Activated T-helper 9 cell treated with anti-CD3 and anti-CD28 coated beads, Interleukin-2, amount 50 U/mL, for 16 hours (primary cell): ENCODE measurements around the gene HMGA1.
"Not testable (repeated sequence)": the region's sequence is repeated elsewhere in the genome, so short reads cannot be mapped to it uniquely, and the experiment has no call there.

Source experiments
- DNase-seq: peaks from one replicate; pipeline ENCODE4 v3.0.0-alpha.2; 2020; ENCODE audit warnings: low read depth

The HMGA1 gene

GRCh38 chr6:34260576-34261267, 24.0 kb downstream of the HMGA1 start:
- no peak for DNase-seq

GRCh38 chr6:34263484-34263883, 26.8 kb downstream of the HMGA1 start:
- DNase-seq, result not testable (repeated sequence)

- no peak for DNase-seq
These were observed 31.1 kb downstream of the HMGA1 start for GRCh38 chr6:34267746-34268145.

- DNase-seq, result not testable (repeated sequence)
These were observed 32.5 kb downstream of the HMGA1 start for GRCh38 chr6:34269132-34269531.

- DNase-seq, result not testable (repeated sequence)
These were observed 33.1 kb downstream of the HMGA1 start for GRCh38 chr6:34269658-34270341.

- DNase-seq, result no peak
These were observed 35.6 kb downstream of the HMGA1 start for GRCh38 chr6:34272013-34272926.

DNA sequence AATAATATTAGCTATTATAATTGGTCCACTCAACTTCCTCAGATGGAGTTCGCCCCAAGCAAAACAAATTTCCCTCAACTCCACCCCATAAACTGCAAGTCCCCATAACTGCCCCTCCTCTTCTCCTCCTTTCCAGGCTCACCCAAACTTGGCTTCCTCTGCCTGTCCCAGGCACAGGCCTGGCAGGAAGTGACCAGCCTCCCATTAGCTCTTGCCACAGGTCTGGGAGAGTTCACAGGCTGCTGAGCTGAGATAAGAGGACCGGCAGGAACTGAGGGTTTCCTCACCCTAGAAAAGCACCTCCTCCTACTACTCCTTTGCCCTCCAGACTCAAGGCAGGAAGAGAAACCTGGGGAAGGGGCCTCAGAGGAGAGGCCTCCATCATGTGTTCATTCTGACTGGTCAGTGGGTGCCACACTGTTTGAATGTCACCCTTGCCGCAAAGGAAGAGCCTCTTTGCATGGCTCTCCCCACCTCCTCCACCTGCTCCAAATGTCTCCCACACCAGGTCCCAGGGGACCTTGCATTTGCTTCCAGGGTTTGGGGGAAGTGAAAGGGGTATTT, 36.7 kb downstream of the HMGA1 start:
- no peak for DNase-seq

DNA sequence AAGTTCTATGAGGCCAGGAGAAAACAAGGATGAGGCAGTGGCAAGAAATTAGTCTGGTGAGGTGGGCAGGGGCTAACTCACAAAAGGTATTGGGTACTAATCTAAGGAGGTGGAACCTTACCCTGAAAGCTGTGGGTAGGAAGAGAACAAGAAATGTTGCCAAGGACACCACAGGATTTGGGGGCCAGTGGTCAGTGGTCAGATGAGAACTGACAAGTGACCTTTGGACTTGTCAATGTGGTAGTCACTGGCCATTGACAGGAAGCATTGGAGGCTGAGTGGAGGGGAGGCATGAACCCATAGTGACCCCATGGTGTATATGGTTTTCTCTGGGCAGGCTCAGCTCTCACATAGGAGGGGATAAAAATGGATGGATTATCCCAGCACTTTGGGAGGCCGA, 37.5 kb downstream of the HMGA1 start:
- no peak for DNase-seq

- DNase-seq, result no peak
These were observed 38.6 kb downstream of the HMGA1 start for GRCh38 chr6:34275128-34275804.

- DNase-seq, result no peak
These were observed 39.5 kb downstream of the HMGA1 start for GRCh38 chr6:34276191-34276590.

DNA sequence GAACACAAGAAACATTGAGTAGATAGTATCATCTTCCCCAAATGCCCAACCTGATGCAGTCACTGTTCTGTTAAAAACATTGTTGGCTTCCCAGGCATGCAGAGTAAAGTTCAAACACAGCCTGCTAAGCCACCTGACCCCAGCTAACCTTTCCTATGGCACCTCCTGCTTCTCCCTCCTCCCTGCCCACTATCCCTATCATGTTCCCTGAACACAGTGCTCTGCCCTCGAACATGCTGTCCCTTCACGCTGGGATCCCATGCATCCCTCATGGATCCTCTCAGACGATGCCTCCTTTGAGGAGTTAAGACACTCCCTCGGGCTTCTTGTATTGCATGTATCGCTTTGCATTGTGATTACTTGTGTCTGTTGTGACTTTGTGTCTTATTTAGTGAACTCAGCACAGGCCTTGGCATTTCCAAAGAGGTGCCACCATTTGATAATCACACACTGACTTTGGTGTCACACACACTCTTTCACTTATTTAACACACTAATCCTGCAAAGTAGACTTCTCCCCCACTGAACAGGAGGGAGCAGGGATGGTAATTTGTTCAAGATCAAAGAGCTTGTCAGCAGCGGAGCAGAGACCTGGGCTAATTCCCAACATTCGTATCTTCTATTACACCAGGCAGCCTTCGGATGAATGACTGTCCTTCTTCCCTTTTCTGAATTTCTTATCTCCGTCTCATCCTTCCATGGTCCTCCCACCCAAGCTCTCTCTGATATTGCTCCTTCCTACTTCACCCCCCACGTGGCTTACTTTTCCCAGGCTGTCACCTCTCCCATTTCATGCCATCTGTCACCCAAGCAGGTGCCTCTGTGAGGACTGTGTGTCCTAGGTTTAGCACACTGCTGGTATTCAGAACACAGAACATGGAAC, 40.4 kb downstream of the HMGA1 start:
- no peak for DNase-seq

DNA sequence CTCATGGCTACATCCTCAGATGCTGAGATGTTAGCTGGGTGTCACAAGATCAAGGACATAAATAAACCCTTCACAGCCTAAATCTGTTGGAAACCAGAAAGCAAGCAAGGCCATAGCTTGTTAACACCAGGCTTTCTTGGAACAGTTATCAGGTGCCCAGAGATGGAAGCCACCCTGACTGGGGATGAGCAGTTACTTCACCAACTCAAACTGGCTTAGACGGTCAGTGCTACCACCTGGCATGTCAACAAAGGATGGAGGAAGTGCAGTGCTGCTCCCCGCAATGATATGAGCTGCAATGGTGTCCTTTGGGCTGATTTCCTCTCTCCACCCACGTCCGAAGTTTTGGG, 41.1 kb downstream of the HMGA1 start:
- DNase-seq, result no peak

- no peak for DNase-seq
These were observed 42.2 kb downstream of the HMGA1 start for GRCh38 chr6:34278833-34279232.

- no peak for DNase-seq
These were observed 43.5 kb downstream of the HMGA1 start for GRCh38 chr6:34280216-34280615.

DNA sequence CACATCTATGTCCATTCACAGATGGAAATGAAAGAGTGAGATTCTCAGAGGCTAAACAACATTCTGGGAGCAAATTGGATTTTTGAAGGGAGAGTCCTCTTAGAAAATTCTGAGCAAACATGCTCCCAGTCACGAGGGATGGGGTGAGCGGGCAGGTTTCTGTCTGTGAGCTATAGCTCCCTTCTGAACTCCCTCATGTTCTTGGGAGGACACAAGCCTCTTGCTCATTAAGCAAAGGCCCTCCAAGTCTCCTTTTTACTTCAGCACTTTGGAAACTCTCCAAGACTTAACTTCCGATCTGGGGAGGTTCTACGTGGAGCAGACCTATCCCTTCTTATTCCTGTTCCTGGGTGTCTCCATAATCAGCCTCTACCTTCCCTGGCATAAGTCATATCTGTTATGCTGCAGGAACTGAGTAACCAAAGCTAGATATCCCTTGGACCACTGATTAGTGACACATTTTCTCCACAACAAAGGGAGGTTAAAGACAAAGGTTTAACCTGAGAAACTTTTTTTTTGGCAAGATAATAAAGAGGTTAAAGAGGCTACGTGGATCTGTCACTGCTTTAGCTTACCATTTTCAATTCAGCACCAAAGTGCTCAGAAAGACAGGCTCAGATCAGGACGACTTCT, 45.1 kb downstream of the HMGA1 start:
- DNase-seq, result no peak

DNA sequence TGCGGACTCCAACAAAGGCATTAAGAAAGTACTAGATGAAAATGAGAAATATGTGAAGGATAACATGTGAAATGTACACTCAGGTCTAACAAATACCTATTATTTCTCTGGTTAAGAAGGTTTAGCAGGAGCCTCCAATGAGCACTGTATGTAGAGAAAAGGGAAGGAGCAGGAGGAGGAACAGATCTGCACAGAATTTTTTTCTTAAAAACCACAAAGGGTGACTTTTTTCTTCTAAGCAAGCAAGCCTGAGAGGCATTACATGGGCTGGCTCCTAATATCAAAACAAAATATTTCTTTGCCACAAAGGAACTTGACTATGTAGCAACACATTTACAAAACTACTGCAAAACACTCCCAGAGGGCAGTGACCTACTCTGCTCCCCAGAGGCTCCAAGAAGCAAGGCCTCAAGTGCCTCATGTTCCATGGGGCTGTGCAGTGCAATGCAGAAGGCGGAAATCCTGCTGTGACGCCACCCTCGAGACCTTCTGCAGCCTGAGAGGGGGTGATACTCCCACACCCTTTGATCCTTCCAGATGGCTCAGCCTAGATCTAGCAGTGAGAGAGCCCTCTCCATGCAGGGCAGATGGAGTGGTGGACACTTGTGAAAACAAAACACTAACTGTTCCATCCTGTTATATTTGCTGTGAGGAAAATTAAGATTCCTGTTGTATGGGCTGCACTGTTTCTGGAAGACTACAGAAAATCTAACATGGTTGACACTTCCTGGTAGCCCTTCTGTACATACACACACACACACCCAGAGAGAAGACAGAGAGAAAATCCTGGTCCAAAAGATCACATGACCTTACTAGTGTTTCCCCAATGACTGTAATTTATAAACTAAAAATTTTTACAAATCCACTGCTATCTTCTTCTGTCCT, 48.1 kb downstream of the HMGA1 start:
- no peak for DNase-seq

GRCh38 chr6:34285448-34286164, 48.9 kb downstream of the HMGA1 start:
- no peak for DNase-seq

DNA sequence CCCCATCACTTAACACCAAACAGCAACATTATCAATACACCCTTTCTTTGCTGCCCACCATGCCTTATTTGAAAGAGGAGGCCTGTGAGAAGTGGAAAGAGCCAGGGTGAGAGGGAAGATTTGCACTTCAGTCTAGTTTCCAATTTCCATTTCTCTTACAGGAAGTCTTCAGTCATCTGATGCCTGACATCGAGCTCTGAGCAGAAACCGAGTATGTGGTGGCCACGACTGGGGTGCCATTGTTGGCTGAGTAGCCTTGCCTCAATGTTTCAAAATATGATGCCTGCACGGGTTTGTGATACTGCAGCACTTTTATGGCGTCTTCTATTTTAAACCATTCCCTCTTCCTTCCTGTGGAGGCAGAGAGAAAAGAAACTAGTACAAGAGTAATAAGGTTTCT, 51.9 kb downstream of the HMGA1 start:
- DNase-seq, result no peak

- DNase-seq, result no peak
These were observed 52.5 kb downstream of the HMGA1 start for GRCh38 chr6:34289137-34289536.
